Measurements from ENCODE around the gene EMC8. TPM values are rescaled to one million over a fixed set of nuclear protein-coding genes. Genes with fewer than 3 reads are reported as not detected.

The EMC8 gene
- total and polyA plus RNA-seq, 10 of the 15 experiments (the other 5 are each of a cell fraction or from before 2014, with no cell fraction given), result 7.8 to 62.0 (median 33.5) TPM

GRCh38 chr16:85735225-85735635 is 64.1 kb downstream of the EMC8 start (continued):
- TF ChIP-seq BCLAF1 (IDR thresholded peaks at IDR 0.05) (no peak), ELK1 (IDR thresholded peaks at IDR 0.05; ENCODE audit: low read depth, low read length) (no peak), NFYA (IDR thresholded peaks at IDR 0.05; ENCODE audit: borderline replicate concordance, low read depth, low read length) (no peak), TCF3 (IDR thresholded peaks at IDR 0.05; ENCODE audit: borderline replicate concordance, insufficient read depth, low read depth, low read length) (0 out of 2 replicates have a peak, but pooled peaks have one; percentile 32), CREB1 (IDR thresholded peaks at IDR 0.05; ENCODE audit: low read depth) (0 out of 2 replicates have a peak, but pooled peaks have one; percentile 51), TBL1XR1 (IDR thresholded peaks at IDR 0.05; ENCODE audit: low read depth, low read length) (no peak), HSF1 (IDR thresholded peaks at IDR 0.05; ENCODE audit: low read depth, low read length) (no peak), RAD21 (IDR thresholded peaks at IDR 0.05; ENCODE audit: insufficient read depth, low read depth, low read length) (no peak), IKZF2 (IDR thresholded peaks at IDR 0.05) (no peak), NR2C2 (IDR thresholded peaks at IDR 0.05; ENCODE audit: borderline replicate concordance, control insufficient read depth, insufficient read length, low read depth) (no peak), ZBTB11 (CRISPR knock-in tag; IDR thresholded peaks at IDR 0.05) (no peak), FOS (IDR thresholded peaks at IDR 0.05; ENCODE audit: borderline replicate concordance, extremely low read depth, insufficient read length) (no peak), SIN3A (IDR thresholded peaks at IDR 0.05; ENCODE audit: low read depth, low read length) (no peak), ZNF274 (IDR thresholded peaks at IDR 0.05; ENCODE audit: insufficient read depth, insufficient read length) (no peak)
- TF ChIP-seq, protein P1, sequence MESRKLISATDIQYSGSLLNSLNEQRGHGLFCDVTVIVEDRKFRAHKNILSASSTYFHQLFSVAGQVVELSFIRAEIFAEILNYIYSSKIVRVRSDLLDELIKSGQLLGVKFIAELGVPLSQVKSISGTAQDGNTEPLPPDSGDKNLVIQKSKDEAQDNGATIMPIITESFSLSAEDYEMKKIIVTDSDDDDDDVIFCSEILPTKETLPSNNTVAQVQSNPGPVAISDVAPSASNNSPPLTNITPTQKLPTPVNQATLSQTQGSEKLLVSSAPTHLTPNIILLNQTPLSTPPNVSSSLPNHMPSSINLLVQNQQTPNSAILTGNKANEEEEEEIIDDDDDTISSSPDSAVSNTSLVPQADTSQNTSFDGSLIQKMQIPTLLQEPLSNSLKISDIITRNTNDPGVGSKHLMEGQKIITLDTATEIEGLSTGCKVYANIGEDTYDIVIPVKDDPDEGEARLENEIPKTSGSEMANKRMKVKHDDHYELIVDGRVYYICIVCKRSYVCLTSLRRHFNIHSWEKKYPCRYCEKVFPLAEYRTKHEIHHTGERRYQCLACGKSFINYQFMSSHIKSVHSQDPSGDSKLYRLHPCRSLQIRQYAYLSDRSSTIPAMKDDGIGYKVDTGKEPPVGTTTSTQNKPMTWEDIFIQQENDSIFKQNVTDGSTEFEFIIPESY (IDR thresholded peaks at IDR 0.05), result no peak

All from GM12878 (cell line).